Measurements from ENCODE around the gene C17orf114.

C17orf114 gene

DNA sequence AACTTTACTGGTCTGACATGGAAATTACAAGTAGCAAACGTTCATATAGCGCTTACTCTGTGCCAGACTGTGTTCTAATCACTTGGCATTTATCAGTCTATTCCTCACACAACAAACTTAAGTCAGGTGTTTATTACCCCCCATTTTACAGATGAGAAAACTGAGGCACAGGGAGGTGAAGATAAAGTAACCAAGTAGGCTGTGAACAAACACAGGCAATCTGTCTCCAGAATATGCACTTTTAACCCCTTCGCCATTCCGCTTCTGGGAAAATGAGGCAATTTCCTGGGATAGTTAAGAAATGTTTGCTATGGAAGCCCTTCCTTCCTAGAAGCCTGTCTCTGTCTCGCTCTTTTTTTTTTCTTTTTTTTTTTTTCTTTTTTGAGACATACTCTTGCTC lies 50.2 kb downstream of the C17orf114 start:
- Histone ChIP-seq H3K79me1 (ENCODE audit: low read depth in 1 of 2, low read length in 2 of 2) (no peaks in the 10 kb centered on the region), H2AK9ac (replicated peaks; ENCODE audit: low read depth, low read length, poor library complexity) (no peak overlapping the region), H2BK20ac (ENCODE audit: low read depth, low read length) (no peak overlapping the region), H3K27ac (ENCODE audit: insufficient read depth, low read length) (no peak overlapping the region), H4K91ac (ENCODE audit: insufficient read depth, low read depth, low read length) (no peak overlapping the region), H4K20me1 (ENCODE audit: insufficient read depth, low read length) (no peaks in the 10 kb centered on the region), H3K27me3 (ENCODE audit: control insufficient read depth, insufficient read depth, low read length) (peaks cover 37% of the 10 kb centered on the region), H3K9me1 (ENCODE audit: insufficient read depth, low read length) (no peaks in the 10 kb centered on the region), H2AFZ (replicated peaks; ENCODE audit: low read length, poor library complexity) (no peak overlapping the region), H3K9me3 (ENCODE audit: control insufficient read depth, insufficient read depth, low read length) (no peaks in the 10 kb centered on the region), H3K23ac (ENCODE audit: low read depth, low read length) (no peak overlapping the region), H2AK5ac (ENCODE audit: low read depth, low read length) (no peak overlapping the region), H3K4me3 (ENCODE audit: insufficient read depth, low read depth, low read length) (no peak overlapping the region), H3K14ac (replicated peaks; ENCODE audit: low read depth, low read length) (no peak overlapping the region), H4K8ac (ENCODE audit: low read depth in 2 of 2, low read length in 2 of 2) (no peak overlapping the region), H3K18ac (ENCODE audit: low read depth, low read length) (no peak overlapping the region), H3K4me2 (ENCODE audit: low read depth, low read length) (no peak overlapping the region), H4K5ac (ENCODE audit: low read depth, low read length) (no peak overlapping the region), H3K56ac (ENCODE audit: extremely low read depth, insufficient read depth, low read length) (no peak overlapping the region), H2BK5ac (ENCODE audit: low read depth, low read length, poor library complexity, severe bottlenecking) (no peak overlapping the region), H3K4ac (ENCODE audit: low read depth, low read length) (no peak overlapping the region), H3K9ac (ENCODE audit: low read depth, low read length) (no peak overlapping the region), H2BK120ac (ENCODE audit: low read depth, low read length) (no peak overlapping the region), H3K36me3 (ENCODE audit: control insufficient read depth, insufficient read depth, low read length) (no peaks in the 10 kb centered on the region), H2BK15ac (ENCODE audit: low read depth, low read length) (no peak overlapping the region), H3K4me1 (ENCODE audit: control insufficient read depth, insufficient read depth, low read length) (no peaks in the 10 kb centered on the region)
- in situ Hi-C loops (cut with MboI; ENCODE audit: low sequenced_read_pairs) (no loop called here), dilution Hi-C loops (cut with HindIII; ENCODE audit: low sequenced_read_pairs, unreplicated experiment) (no loop called here), intact Hi-C loops (cut with micrococcal nuclease) (no loop called here)
- ATAC-seq (ENCODE audit: low read depth) = no peak
- ChIA-PET CTCF (no interaction called here), POLR2A (ENCODE audit: unreplicated experiment) (no interaction called here)
- WGBS, 2 experiments (ENCODE audit: extremely low coverage in 2 of 2, insufficient read length in 1 of 2) = no CpG with 5 or more reads among the region's 5 CpGs
- TF ChIP-seq MXI1 (IDR thresholded peaks at IDR 0.05; ENCODE audit: borderline replicate concordance, low read depth, low read length) (no peak), CHD1 (IDR thresholded peaks at IDR 0.05; ENCODE audit: low read depth, low read length) (no peak), BHLHE40 (IDR thresholded peaks at IDR 0.05; ENCODE audit: low read depth, low read length) (no peak), FOS (IDR thresholded peaks at IDR 0.05; ENCODE audit: low read depth, low read length) (no peak), CEBPB (IDR thresholded peaks at IDR 0.05; ENCODE audit: low read depth, low read length) (no peak), MAZ (IDR thresholded peaks at IDR 0.05; ENCODE audit: borderline replicate concordance, low read depth, low read length) (no peak), SMC3 (IDR thresholded peaks at IDR 0.05; ENCODE audit: low read depth, low read length) (no peak), NFE2L2 (IDR thresholded peaks at IDR 0.05; ENCODE audit: low read depth, low read length) (no peak), RFX5 (IDR thresholded peaks at IDR 0.05; ENCODE audit: low read depth, low read length) (no peak), MAFK (IDR thresholded peaks at IDR 0.05; ENCODE audit: low read depth, low read length) (no peak), RAD21 (IDR thresholded peaks at IDR 0.05; ENCODE audit: low read length) (no peak), POLR2A (IDR thresholded peaks at IDR 0.05; ENCODE audit: low read depth, low read length) (no peak), RCOR1 (IDR thresholded peaks at IDR 0.05; ENCODE audit: insufficient replicate concordance, low read length) (no peak)
- TF ChIP-seq, protein P1, sequence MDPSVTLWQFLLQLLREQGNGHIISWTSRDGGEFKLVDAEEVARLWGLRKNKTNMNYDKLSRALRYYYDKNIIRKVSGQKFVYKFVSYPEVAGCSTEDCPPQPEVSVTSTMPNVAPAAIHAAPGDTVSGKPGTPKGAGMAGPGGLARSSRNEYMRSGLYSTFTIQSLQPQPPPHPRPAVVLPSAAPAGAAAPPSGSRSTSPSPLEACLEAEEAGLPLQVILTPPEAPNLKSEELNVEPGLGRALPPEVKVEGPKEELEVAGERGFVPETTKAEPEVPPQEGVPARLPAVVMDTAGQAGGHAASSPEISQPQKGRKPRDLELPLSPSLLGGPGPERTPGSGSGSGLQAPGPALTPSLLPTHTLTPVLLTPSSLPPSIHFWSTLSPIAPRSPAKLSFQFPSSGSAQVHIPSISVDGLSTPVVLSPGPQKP (IDR thresholded peaks at IDR 0.05; ENCODE audit: borderline replicate concordance, low read depth, low read length) = no peak
- TF ChIP-seq, protein P2, sequence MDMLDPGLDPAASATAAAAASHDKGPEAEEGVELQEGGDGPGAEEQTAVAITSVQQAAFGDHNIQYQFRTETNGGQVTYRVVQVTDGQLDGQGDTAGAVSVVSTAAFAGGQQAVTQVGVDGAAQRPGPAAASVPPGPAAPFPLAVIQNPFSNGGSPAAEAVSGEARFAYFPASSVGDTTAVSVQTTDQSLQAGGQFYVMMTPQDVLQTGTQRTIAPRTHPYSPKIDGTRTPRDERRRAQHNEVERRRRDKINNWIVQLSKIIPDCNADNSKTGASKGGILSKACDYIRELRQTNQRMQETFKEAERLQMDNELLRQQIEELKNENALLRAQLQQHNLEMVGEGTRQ (IDR thresholded peaks at IDR 0.05; ENCODE audit: low read depth, low read length) = no peak
- TF ChIP-seq, protein P3, sequence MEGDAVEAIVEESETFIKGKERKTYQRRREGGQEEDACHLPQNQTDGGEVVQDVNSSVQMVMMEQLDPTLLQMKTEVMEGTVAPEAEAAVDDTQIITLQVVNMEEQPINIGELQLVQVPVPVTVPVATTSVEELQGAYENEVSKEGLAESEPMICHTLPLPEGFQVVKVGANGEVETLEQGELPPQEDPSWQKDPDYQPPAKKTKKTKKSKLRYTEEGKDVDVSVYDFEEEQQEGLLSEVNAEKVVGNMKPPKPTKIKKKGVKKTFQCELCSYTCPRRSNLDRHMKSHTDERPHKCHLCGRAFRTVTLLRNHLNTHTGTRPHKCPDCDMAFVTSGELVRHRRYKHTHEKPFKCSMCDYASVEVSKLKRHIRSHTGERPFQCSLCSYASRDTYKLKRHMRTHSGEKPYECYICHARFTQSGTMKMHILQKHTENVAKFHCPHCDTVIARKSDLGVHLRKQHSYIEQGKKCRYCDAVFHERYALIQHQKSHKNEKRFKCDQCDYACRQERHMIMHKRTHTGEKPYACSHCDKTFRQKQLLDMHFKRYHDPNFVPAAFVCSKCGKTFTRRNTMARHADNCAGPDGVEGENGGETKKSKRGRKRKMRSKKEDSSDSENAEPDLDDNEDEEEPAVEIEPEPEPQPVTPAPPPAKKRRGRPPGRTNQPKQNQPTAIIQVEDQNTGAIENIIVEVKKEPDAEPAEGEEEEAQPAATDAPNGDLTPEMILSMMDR (conservative IDR thresholded peaks at IDR 0.05; ENCODE audit: low read depth, low read length) = no peak
- no peak for DNase-seq
- no TSS peak for BruUV-seq (replicated peaks)
